ENCODE measurements around the gene CPED1.

The CPED1 gene

DNA sequence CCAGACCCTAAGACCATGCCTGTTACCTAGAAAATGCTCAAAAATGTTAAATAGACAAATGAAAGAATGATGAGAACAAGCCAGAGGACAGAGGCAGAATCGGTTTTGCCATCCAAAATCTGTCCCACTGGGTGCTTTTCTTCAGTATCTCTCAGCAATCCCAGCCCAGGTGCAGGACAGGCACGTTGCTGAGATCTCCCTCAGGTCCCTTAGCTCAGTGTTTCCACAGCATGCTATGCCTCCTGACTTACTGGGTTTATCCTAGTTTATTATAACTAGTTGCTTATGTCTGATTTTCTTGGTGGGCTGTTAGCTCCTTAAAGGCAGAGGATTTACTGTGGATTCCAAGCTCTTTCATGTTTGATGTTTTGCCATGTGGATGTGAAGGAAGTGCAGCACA is 20.3 kb downstream of the CPED1 start:
- TF ChIP-seq, protein P1, sequence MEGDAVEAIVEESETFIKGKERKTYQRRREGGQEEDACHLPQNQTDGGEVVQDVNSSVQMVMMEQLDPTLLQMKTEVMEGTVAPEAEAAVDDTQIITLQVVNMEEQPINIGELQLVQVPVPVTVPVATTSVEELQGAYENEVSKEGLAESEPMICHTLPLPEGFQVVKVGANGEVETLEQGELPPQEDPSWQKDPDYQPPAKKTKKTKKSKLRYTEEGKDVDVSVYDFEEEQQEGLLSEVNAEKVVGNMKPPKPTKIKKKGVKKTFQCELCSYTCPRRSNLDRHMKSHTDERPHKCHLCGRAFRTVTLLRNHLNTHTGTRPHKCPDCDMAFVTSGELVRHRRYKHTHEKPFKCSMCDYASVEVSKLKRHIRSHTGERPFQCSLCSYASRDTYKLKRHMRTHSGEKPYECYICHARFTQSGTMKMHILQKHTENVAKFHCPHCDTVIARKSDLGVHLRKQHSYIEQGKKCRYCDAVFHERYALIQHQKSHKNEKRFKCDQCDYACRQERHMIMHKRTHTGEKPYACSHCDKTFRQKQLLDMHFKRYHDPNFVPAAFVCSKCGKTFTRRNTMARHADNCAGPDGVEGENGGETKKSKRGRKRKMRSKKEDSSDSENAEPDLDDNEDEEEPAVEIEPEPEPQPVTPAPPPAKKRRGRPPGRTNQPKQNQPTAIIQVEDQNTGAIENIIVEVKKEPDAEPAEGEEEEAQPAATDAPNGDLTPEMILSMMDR (IDR thresholded peaks at IDR 0.05; ENCODE audit: low read length, missing control alignments), result no peak
- no peak for DNase-seq (ENCODE audit: low read depth)
- H3K4me3 ChIP-seq (replicated peaks; ENCODE audit: low read depth, low read length), result no peak overlapping the region

DNA sequence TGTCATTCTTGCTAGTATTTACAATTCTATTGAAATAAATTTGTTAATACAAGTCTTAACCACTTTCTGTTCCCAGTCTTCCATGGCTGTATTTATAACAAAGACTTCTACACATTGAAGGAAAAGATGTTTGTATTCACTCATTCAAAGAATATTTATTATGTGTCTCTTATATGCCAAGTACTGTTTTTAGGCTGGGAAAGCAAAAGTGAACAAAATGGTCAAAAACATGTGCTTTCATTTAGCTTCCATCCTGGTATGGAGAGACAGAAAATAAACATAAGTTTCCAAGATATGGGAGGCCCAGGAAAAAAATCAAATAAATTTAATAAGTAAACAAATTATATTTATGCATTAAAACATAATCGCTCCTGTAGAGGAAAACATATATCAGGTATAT is 22.9 kb downstream of the CPED1 start:
- no peak overlapping the region for H3K4me3 ChIP-seq (replicated peaks; ENCODE audit: low read depth, low read length)
- DNase-seq (ENCODE audit: low read depth), result no peak
- TF ChIP-seq, protein P1 (IDR thresholded peaks at IDR 0.05; ENCODE audit: low read length, missing control alignments), result no peak

DNA sequence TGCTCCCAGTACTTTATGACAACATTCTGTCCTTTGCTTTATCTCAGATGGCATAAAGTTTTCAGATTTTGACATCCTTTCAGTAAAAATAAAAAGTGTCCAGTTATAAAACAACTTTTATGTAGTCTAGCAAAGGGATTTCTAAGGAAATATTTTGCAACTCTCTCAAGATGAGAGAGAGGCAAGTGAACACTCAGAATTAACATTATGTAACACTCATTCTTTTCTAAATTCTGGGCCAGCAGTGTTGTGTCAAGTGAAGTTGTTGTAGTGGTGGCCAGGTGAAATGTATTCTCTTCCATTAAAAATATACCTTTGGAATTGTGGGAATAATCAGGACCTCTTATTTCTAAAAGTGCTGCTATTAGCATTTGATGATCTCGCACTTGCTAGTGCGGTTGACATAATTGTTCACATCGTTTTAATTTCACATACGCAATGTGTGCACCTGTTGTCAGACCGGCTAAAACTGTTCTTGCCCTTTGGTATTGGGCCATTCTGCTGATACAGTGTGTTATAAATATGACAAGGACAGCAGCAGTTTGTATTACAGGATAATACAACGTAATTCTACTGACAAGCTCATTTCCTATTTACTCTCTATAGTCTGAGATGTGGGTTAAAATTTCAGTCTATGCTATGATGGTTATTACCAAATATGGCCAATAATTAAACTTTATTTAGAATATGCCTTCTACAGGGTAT is 23.8 kb downstream of the CPED1 start:
- H3K4me3 ChIP-seq (replicated peaks; ENCODE audit: low read depth, low read length), result no peak overlapping the region
- DNase-seq (ENCODE audit: low read depth), result no peak
- TF ChIP-seq, protein P1 (IDR thresholded peaks at IDR 0.05; ENCODE audit: low read length, missing control alignments), result no peak

DNA sequence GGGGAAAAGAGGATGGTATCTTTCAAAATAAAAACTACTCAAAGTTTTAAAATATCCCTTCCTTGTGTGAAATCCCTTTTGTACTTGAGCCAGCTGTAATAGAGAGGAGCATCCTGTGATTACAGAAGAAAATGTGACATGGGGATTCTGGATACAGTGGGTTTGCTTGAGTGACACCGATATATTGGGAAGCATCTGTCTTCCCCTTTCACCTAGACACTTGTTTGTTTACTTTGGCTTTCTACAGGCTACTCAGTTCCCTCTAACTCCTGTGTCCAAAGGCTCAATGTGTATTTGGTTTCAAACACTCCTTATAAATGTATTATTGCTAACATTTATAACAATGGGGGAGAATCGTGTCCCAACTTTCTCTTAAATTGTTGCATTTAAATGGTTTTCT is 24.4 kb downstream of the CPED1 start:
- DNase-seq (ENCODE audit: low read depth), result no peak
- TF ChIP-seq, protein P1 (IDR thresholded peaks at IDR 0.05; ENCODE audit: low read length, missing control alignments), result no peak
- no peak overlapping the region for H3K4me3 ChIP-seq (replicated peaks; ENCODE audit: low read depth, low read length)

DNA sequence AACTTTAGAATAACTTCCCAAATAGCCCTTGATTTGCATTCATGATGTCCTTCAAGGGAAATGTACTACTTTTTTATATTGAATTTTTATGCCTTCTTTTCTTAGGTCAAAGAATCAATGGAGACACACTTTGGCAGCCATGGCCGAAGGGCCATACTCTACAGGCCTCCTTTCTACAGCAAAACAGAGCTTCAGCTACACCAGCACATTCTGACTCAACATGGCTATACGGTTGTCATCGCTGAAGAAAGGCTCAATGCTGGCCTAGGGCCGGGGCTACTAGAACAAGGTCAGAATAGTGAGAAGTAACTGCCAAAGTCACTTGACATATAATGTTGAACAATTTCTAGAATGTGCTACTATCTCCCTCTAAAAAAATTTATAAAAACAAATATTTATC is 27.0 kb downstream of the CPED1 start:
- no peak for DNase-seq (ENCODE audit: low read depth)
- TF ChIP-seq, protein P1 (IDR thresholded peaks at IDR 0.05; ENCODE audit: low read length, missing control alignments), result no peak
- no peak overlapping the region for H3K4me3 ChIP-seq (replicated peaks; ENCODE audit: low read depth, low read length)

DNA sequence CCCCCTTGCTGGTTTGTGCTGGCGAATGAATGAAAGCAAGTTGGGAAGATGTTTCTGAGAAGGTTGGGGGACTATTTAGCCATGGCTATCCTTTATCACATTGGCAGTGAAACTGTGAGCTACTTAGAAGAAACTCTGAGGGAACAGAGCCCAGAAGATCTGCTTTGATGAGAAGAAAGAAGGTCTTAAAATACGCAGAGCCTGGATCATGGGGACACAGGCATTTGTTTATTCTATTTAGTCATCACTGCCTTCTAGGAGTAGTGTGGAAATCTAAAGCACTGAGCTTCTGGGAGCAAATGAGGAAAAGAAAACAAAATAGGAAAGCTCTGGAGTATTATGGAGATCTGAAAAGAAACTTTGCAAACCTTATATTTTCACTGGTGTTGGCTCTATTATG is 28.5 kb downstream of the CPED1 start:
- TF ChIP-seq, protein P1 (IDR thresholded peaks at IDR 0.05; ENCODE audit: low read length, missing control alignments), result no peak
- DNase-seq (ENCODE audit: low read depth), result peak; percentile 69
- H3K4me3 ChIP-seq (replicated peaks; ENCODE audit: low read depth, low read length), result no peak overlapping the region

DNA sequence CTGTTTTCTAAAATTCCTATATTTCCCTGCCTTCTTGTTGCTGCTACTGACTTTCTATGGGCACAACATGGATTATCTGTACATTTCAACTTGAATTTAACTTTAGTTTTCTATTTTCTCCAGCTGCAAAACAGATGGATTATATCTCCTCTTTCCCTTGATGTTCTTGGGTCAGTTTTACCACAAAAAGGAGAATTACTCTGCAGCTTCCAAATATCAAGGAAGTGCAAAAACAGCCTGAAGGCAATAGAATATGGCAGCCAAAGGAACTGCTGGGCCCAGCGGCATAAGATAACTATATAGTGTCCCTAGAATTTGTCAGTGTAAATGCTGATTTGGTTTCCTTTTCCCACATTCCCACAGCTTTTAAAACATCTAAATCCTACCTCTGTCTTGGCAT is 29.1 kb downstream of the CPED1 start:
- TF ChIP-seq, protein P1 (IDR thresholded peaks at IDR 0.05; ENCODE audit: low read length, missing control alignments), result no peak
- DNase-seq (ENCODE audit: low read depth), result no peak

More for the DNA sequence above, 29.1 kb downstream of the CPED1 start:
- H3K4me3 ChIP-seq (replicated peaks; ENCODE audit: low read depth, low read length), result no peak overlapping the region

Measured in fibroblast of pulmonary artery (primary cell).